ENCODE data around the gene KLHL40. TPM values are rescaled to one million over a fixed set of nuclear protein-coding genes. Genes with fewer than 3 reads are reported as not detected.

The KLHL40 gene
- total RNA-seq, 1 experiment from 2014 or later, result not detected

DNA sequence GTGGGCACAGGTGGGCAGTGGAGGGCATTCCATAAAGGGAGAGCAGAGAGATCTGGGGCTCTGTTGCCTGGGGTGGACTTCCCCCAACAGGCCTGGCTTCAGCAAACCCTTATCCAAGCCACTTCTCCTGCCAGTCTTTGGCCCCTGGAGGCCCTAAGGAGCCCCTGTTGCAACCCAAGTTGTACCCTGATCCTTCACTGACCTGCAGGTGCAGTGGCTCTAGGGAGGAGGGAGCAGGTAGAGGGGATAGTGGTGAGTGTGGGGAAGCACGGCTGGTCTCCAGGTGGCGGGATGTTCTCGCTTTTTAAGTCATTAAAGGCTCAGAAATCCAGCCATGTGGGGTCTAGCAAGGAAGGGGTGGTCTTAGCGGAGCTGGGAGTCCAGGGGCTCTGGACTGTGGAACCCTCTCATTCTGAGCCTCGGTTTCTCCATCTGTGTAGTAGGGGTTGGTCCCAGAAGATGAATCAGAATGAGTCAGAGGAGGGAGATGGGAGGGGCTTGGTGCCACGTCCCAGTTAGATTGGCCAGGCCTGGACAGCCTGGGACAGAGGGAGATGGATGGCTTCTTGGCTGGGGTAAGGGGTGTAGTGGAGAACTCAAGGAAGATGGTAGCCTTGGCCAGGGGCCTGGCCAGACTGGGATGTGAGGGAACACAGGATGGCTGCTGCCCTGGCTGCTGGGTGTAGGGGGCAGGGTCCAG is 29.2 kb upstream of the KLHL40 start:
- peaks cover 15% of the 10 kb centered on the region for H3K36me3 Mint-ChIP-seq (ENCODE audit: insufficient read depth, unreplicated experiment)
- no peak overlapping the region for H3K4me3 Mint-ChIP-seq (ENCODE audit: low read depth, unreplicated experiment)
- no peaks in the 10 kb centered on the region for H3K9me3 Mint-ChIP-seq (ENCODE audit: low read depth, unreplicated experiment)
- intact Hi-C loops (cut with micrococcal nuclease; ENCODE audit: unreplicated experiment), result no loop called here
- BruUV-seq (replicated peaks), result no TSS peak
- TF ChIP-seq, protein P1, sequence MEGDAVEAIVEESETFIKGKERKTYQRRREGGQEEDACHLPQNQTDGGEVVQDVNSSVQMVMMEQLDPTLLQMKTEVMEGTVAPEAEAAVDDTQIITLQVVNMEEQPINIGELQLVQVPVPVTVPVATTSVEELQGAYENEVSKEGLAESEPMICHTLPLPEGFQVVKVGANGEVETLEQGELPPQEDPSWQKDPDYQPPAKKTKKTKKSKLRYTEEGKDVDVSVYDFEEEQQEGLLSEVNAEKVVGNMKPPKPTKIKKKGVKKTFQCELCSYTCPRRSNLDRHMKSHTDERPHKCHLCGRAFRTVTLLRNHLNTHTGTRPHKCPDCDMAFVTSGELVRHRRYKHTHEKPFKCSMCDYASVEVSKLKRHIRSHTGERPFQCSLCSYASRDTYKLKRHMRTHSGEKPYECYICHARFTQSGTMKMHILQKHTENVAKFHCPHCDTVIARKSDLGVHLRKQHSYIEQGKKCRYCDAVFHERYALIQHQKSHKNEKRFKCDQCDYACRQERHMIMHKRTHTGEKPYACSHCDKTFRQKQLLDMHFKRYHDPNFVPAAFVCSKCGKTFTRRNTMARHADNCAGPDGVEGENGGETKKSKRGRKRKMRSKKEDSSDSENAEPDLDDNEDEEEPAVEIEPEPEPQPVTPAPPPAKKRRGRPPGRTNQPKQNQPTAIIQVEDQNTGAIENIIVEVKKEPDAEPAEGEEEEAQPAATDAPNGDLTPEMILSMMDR (IDR thresholded peaks at IDR 0.05; ENCODE audit: unreplicated experiment), result no peak
- no peaks in the 10 kb centered on the region for H3K27me3 Mint-ChIP-seq (ENCODE audit: unreplicated experiment)
- H3K27ac Mint-ChIP-seq (ENCODE audit: unreplicated experiment), result no peak overlapping the region
- DNase-seq, result no peak
- CTCF ChIA-PET, result interaction anchor here (0.5 kb wide), 1 partner anchor 325 kb away, joined by 3 read pairs; no protein-coding TSS in a partner anchor
- H3K4me1 Mint-ChIP-seq (ENCODE audit: low read depth, unreplicated experiment), result peaks cover 20% of the 10 kb centered on the region

GRCh38 chr3:42656680-42657610 is 28.4 kb upstream of the KLHL40 start:
- H3K4me3 Mint-ChIP-seq (ENCODE audit: low read depth, unreplicated experiment), result no peak overlapping the region
- CTCF ChIA-PET, result no interaction called here
- no peak overlapping the region for H3K27ac Mint-ChIP-seq (ENCODE audit: unreplicated experiment)
- TF ChIP-seq, protein P1 (IDR thresholded peaks at IDR 0.05; ENCODE audit: unreplicated experiment), result no peak
- peaks cover 13% of the 10 kb centered on the region for H3K4me1 Mint-ChIP-seq (ENCODE audit: low read depth, unreplicated experiment)
- no TSS peak for BruUV-seq (replicated peaks)
- H3K27me3 Mint-ChIP-seq (ENCODE audit: unreplicated experiment), result no peaks in the 10 kb centered on the region
- intact Hi-C loops (cut with micrococcal nuclease; ENCODE audit: unreplicated experiment), result no loop called here
- H3K9me3 Mint-ChIP-seq (ENCODE audit: low read depth, unreplicated experiment), result no peaks in the 10 kb centered on the region
- H3K36me3 Mint-ChIP-seq (ENCODE audit: insufficient read depth, unreplicated experiment), result peaks cover 15% of the 10 kb centered on the region
- no peak for DNase-seq

DNA sequence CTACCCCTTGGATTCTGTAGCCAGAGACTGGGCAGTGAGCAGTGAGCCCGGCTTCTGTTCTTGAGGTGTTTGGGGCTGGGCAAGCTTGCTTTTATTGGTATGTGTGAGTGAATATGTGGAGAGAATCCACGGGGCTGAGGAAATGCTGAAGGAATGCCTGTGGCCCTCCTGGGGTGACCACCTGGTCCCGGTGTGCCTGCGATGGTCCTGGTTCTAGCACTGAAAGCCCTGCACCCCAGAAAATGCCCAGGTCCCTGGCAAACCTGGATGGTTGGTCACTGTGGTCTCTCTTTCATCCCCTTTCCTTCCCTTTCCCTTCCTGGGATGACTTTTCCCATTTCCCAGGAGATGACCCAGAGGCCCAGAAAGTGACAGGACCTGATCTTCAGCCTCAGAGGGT is 27.7 kb upstream of the KLHL40 start:
- no peak overlapping the region for H3K4me3 Mint-ChIP-seq (ENCODE audit: low read depth, unreplicated experiment)
- TF ChIP-seq, protein P1 (IDR thresholded peaks at IDR 0.05; ENCODE audit: unreplicated experiment), result no peak
- intact Hi-C loops (cut with micrococcal nuclease; ENCODE audit: unreplicated experiment), result no loop called here
- no peak for DNase-seq
- no TSS peak for BruUV-seq (replicated peaks)
- CTCF ChIA-PET, result no interaction called here
- no peaks in the 10 kb centered on the region for H3K9me3 Mint-ChIP-seq (ENCODE audit: low read depth, unreplicated experiment)
- H3K27me3 Mint-ChIP-seq (ENCODE audit: unreplicated experiment), result no peaks in the 10 kb centered on the region
- H3K36me3 Mint-ChIP-seq (ENCODE audit: insufficient read depth, unreplicated experiment), result peaks cover 15% of the 10 kb centered on the region
- H3K4me1 Mint-ChIP-seq (ENCODE audit: low read depth, unreplicated experiment), result peaks cover 5% of the 10 kb centered on the region
- H3K27ac Mint-ChIP-seq (ENCODE audit: unreplicated experiment), result no peak overlapping the region

DNA sequence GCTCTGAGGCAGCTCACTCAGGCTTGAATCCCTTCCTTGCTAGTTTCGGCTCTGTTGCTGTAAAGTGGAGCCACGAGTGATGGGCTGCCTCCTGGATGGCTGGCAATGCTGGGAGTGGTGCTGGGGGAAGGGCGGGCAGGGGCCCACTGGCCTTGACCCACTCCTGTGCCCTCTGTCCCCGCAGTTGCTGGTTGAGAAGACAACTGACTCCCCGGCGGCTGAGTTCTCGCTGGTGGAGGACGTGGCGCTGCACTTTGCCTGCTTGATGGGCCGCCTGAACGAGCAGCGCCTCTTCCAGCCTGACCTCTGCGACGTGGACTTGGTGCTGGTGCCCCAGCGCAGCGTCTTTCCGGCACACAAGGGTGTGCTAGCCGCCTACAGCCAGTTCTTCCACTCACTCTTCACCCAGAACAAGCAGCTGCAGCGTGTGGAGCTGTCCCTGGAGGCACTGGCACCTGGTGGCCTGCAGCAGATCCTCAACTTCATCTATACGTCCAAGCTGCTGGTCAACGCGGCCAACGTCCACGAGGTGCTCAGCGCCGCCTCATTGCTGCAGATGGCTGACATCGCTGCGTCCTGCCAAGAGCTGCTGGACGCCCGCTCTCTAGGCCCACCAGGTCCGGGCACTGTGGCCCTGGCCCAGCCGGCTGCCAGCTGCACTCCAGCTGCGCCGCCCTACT is 27.1 kb upstream of the KLHL40 start:
- Mint-ChIP-seq H3K27me3 (ENCODE audit: unreplicated experiment) (no peaks in the 10 kb centered on the region), H3K4me1 (ENCODE audit: low read depth, unreplicated experiment) (no peaks in the 10 kb centered on the region), H3K36me3 (ENCODE audit: insufficient read depth, unreplicated experiment) (peaks cover 14% of the 10 kb centered on the region), H3K27ac (ENCODE audit: unreplicated experiment) (no peak overlapping the region), H3K9me3 (ENCODE audit: low read depth, unreplicated experiment) (no peaks in the 10 kb centered on the region), H3K4me3 (ENCODE audit: low read depth, unreplicated experiment) (no peak overlapping the region)
- no peak for DNase-seq
- TF ChIP-seq, protein P1 (IDR thresholded peaks at IDR 0.05; ENCODE audit: unreplicated experiment), result no peak
- BruUV-seq (replicated peaks), result no TSS peak
- CTCF ChIA-PET, result no interaction called here
- intact Hi-C loops (cut with micrococcal nuclease; ENCODE audit: unreplicated experiment), result no loop called here
